NCI-H748 (cell line): Measurements from ENCODE around the gene COL4A2.
A peak's percentile ranks its signal among the peaks of the same experiment; 100 is the strongest.
"Not testable (repeated sequence)": the region's sequence is repeated elsewhere in the genome, so short reads cannot be mapped to it uniquely, and the experiment has no call there.

Experiments
- DNase-seq: peaks from one replicate; lab custom pipeline; 2025; ENCODE audit not compliant: unreplicated experiment; lab: John Stamatoyannopoulos, UW

COL4A2 gene

GRCh38 chr13:110319774-110320509 lies 12.9 kb downstream of the COL4A2 start:
- no peak for DNase-seq

GRCh38 chr13:110320645-110321044 lies 13.6 kb downstream of the COL4A2 start:
- DNase-seq = peak; percentile 33

GRCh38 chr13:110321573-110321972 lies 14.5 kb downstream of the COL4A2 start:
- not testable (repeated sequence) for DNase-seq

- no peak for DNase-seq
These were observed 15.2 kb downstream of the COL4A2 start for GRCh38 chr13:110322126-110322827.

GRCh38 chr13:110322828-110323171 lies 15.7 kb downstream of the COL4A2 start:
- no peak for DNase-seq

- no peak for DNase-seq
These were observed 16.2 kb downstream of the COL4A2 start for GRCh38 chr13:110323172-110323891.

GRCh38 chr13:110324026-110324749 lies 17.1 kb downstream of the COL4A2 start:
- DNase-seq = no peak

- DNase-seq = no peak
These were observed 19.3 kb downstream of the COL4A2 start for GRCh38 chr13:110326263-110326904.

- no peak for DNase-seq
These were observed 20.1 kb downstream of the COL4A2 start for GRCh38 chr13:110327051-110327721.

- no peak for DNase-seq
These were observed 21.5 kb downstream of the COL4A2 start for GRCh38 chr13:110328573-110328972.

GRCh38 chr13:110329258-110329657 lies 22.2 kb downstream of the COL4A2 start:
- DNase-seq = no peak

GRCh38 chr13:110329798-110330461 lies 22.8 kb downstream of the COL4A2 start:
- no peak for DNase-seq

GRCh38 chr13:110330491-110331011 lies 23.5 kb downstream of the COL4A2 start:
- no peak for DNase-seq

GRCh38 chr13:110331362-110331761 lies 24.3 kb downstream of the COL4A2 start:
- DNase-seq = peak; percentile 16

GRCh38 chr13:110332750-110333149 lies 25.7 kb downstream of the COL4A2 start:
- DNase-seq = no peak

GRCh38 chr13:110333837-110334236 lies 26.8 kb downstream of the COL4A2 start:
- no peak for DNase-seq

- DNase-seq = no peak
These were observed 27.2 kb downstream of the COL4A2 start for GRCh38 chr13:110334256-110334655.

- no peak for DNase-seq
These were observed 27.9 kb downstream of the COL4A2 start for GRCh38 chr13:110334841-110335490.

- no peak for DNase-seq
These were observed 29.0 kb downstream of the COL4A2 start for GRCh38 chr13:110336108-110336507.
